HEK293 (cell line): ENCODE data around the gene TNNT3.

Experiments
- CTCF ChIA-PET: fragments of 350-600 bp; formaldehyde crosslinking; extraction: SDS; loops from one replicate; lab custom pipeline; 2021; ENCODE audit warnings: antibody characterized with exemption; lab: Yijun Ruan, JAX
- POLR2A ChIA-PET: fragments of 300-600 bp; formaldehyde crosslinking; extraction: SDS; loops from one replicate; lab custom pipeline; 2020; ENCODE audit warnings: antibody characterized with exemption, inconsistent platforms; lab: Yijun Ruan, JAX
- H3K27ac ChIP-seq: fragments of 200-500 bp; sonication (Bioruptor generic); 2 replicates; pipeline ENCODE4 v1.5.1; 2014; ENCODE audit warnings: low read depth, low read length, control low read depth, inconsistent platforms; ENCODE audit errors: extremely low read depth
- H3K36me3 ChIP-seq, 2 experiments: fragments of 200-500 bp in 1 of 2; sonication (Bioruptor generic) in 1 of 2; 1 replicate in 1 of 2; 2 replicates in 1 of 2; pipeline ENCODE4 v1.5.1; 2014 to 2017; ENCODE audit warnings: inconsistent platforms in 2 of 2, low read length in 2 of 2; ENCODE audit not compliant: control insufficient read depth in 2 of 2, insufficient read depth in 1 of 2
- H3K4me1 ChIP-seq: fragments of 200-500 bp; sonication (Bioruptor generic); 2 replicates; pipeline ENCODE4 v1.5.1; 2014; ENCODE audit warnings: mild to moderate bottlenecking, low read length, inconsistent platforms; ENCODE audit not compliant: control insufficient read depth, insufficient read depth
- H3K4me3 ChIP-seq: 2 replicates; pipeline ENCODE4 v1.5.1; 2011; ENCODE audit warnings: low read depth, mild to moderate bottlenecking, control low read depth, low read length, moderate library complexity
- H3K9me3 ChIP-seq: fragments of 200-500 bp; sonication (Bioruptor generic); 2 replicates; pipeline ENCODE4 v1.5.1; 2014; ENCODE audit warnings: low read depth, low read length, inconsistent platforms; ENCODE audit not compliant: control insufficient read depth, insufficient read depth
- KLF1 ChIP-seq: fragments of 450-650 bp; formaldehyde crosslinking; IDR thresholded peaks from 2 replicates; pipeline ENCODE4 v1.5.1; 2016; ENCODE audit warnings: missing biosample characterization, missing genetic modification characterization
- MZF1 ChIP-seq: fragments of 450-650 bp; formaldehyde crosslinking; IDR thresholded peaks from 2 replicates; pipeline ENCODE4 v1.5.1; 2017; ENCODE audit warnings: missing biosample characterization, missing genetic modification characterization, borderline replicate concordance
- OSR2 ChIP-seq: fragments of 450-650 bp; formaldehyde crosslinking; IDR thresholded peaks from 2 replicates; pipeline ENCODE4 v1.5.1; 2016; ENCODE audit warnings: missing biosample characterization, missing genetic modification characterization
- SCRT1 ChIP-seq: fragments of 450-650 bp; formaldehyde crosslinking; IDR thresholded peaks from 2 replicates; pipeline ENCODE4 v1.5.1; 2016; ENCODE audit warnings: missing biosample characterization, missing genetic modification characterization, borderline replicate concordance
- SP2 ChIP-seq: fragments of 450-650 bp; formaldehyde crosslinking; IDR thresholded peaks from 2 replicates; pipeline ENCODE4 v1.5.1; 2016; ENCODE audit warnings: missing biosample characterization, missing genetic modification characterization
- TRIM28 ChIP-seq: IDR thresholded peaks from 2 replicates; pipeline ENCODE4 v1.6.1; 2011; ENCODE audit warnings: low read length, control low read depth, borderline replicate concordance
- WT1 ChIP-seq: fragments of 450-650 bp; formaldehyde crosslinking; IDR thresholded peaks from 2 replicates; pipeline ENCODE4 v1.5.1; 2016; ENCODE audit warnings: missing biosample characterization, missing genetic modification characterization
- ZBTB48 ChIP-seq: fragments of 450-650 bp; formaldehyde crosslinking; IDR thresholded peaks from 2 replicates; pipeline ENCODE4 v1.5.1; 2016; ENCODE audit warnings: missing biosample characterization, missing genetic modification characterization
- ZFP3 ChIP-seq: fragments of 450-650 bp; formaldehyde crosslinking; IDR thresholded peaks from 2 replicates; pipeline ENCODE4 v1.5.1; 2016; ENCODE audit warnings: low read depth, missing biosample characterization, missing genetic modification characterization
- ZFP37 ChIP-seq: fragments of 450-650 bp; formaldehyde crosslinking; IDR thresholded peaks from 2 replicates; pipeline ENCODE4 v1.5.1; 2016; ENCODE audit warnings: missing biosample characterization, missing genetic modification characterization
- ZNF157 ChIP-seq: fragments of 450-650 bp; formaldehyde crosslinking; IDR thresholded peaks from 2 replicates; pipeline ENCODE4 v1.5.1; 2016; ENCODE audit warnings: missing biosample characterization, missing genetic modification characterization
- ZNF2 ChIP-seq: fragments of 450-650 bp; formaldehyde crosslinking; IDR thresholded peaks from 2 replicates; pipeline ENCODE4 v1.5.1; 2016; ENCODE audit warnings: missing biosample characterization, missing genetic modification characterization
- ZNF211 ChIP-seq: fragments of 450-650 bp; formaldehyde crosslinking; IDR thresholded peaks from 2 replicates; pipeline ENCODE4 v1.5.1; 2016; ENCODE audit warnings: low read depth, missing biosample characterization, missing genetic modification characterization
- ZNF223 ChIP-seq: fragments of 450-650 bp; formaldehyde crosslinking; IDR thresholded peaks from 2 replicates; pipeline ENCODE4 v1.5.1; 2016; ENCODE audit warnings: missing biosample characterization, missing genetic modification characterization
- ZNF292 ChIP-seq: fragments of 450-650 bp; formaldehyde crosslinking; IDR thresholded peaks from 2 replicates; pipeline ENCODE4 v1.5.1; 2016; ENCODE audit warnings: low read depth, missing biosample characterization, missing genetic modification characterization, borderline replicate concordance
- ZNF341 ChIP-seq: fragments of 450-650 bp; formaldehyde crosslinking; IDR thresholded peaks from 2 replicates; pipeline ENCODE4; 2016; ENCODE audit warnings: low read depth, missing biosample characterization, missing genetic modification characterization
- ZNF366 ChIP-seq: fragments of 450-650 bp; formaldehyde crosslinking; conservative IDR thresholded peaks from 2 replicates; pipeline ENCODE4 v1.5.1; 2016; ENCODE audit warnings: missing biosample characterization, missing genetic modification characterization
- ZNF37A ChIP-seq: fragments of 450-650 bp; IDR thresholded peaks from 2 replicates; pipeline ENCODE4 v1.5.1; 2018; ENCODE audit warnings: missing biosample characterization, missing genetic modification characterization
- ZNF600 ChIP-seq: fragments of 450-650 bp; formaldehyde crosslinking; IDR thresholded peaks from 2 replicates; pipeline ENCODE4 v1.5.1; 2016; ENCODE audit warnings: missing biosample characterization, missing genetic modification characterization
- ZNF626 ChIP-seq: fragments of 450-650 bp; sonication (Bioruptor Pico); formaldehyde crosslinking; IDR thresholded peaks from 2 replicates; pipeline ENCODE4 v1.5.1; 2018; ENCODE audit warnings: missing biosample characterization, missing genetic modification characterization, inconsistent platforms
- ZNF664 ChIP-seq: fragments of 450-650 bp; formaldehyde crosslinking; IDR thresholded peaks from 2 replicates; pipeline ENCODE4 v1.5.1; 2016; ENCODE audit warnings: missing biosample characterization, missing genetic modification characterization
- ZNF677 ChIP-seq: fragments of 450-650 bp; IDR thresholded peaks from 2 replicates; pipeline ENCODE4 v1.5.0; 2018; ENCODE audit warnings: missing biosample characterization, mild to moderate bottlenecking, missing genetic modification characterization, moderate library complexity
- ZXDB ChIP-seq: fragments of 450-650 bp; formaldehyde crosslinking; IDR thresholded peaks from 2 replicates; pipeline ENCODE4 v1.5.1; 2016; ENCODE audit warnings: missing biosample characterization, missing genetic modification characterization
- TF ChIP-seq, protein P1 (sequence below): fragments of 450-650 bp; formaldehyde crosslinking; IDR thresholded peaks from 2 replicates; pipeline ENCODE4 v1.5.1; 2017; ENCODE audit warnings: missing biosample characterization, missing genetic modification characterization
- TF ChIP-seq, protein P2 (sequence below): sonication (generic); formaldehyde crosslinking; IDR thresholded peaks from 2 replicates; pipeline ENCODE4 v1.8.1; 2022; ENCODE audit warnings: mild to moderate bottlenecking, moderate library complexity, missing genetic modification reagents
- TF ChIP-seq, protein P3 (sequence below): fragments of 450-650 bp; formaldehyde crosslinking; IDR thresholded peaks from 2 replicates; pipeline ENCODE4 v1.5.1; 2017; ENCODE audit warnings: missing biosample characterization, missing genetic modification characterization
- TF ChIP-seq, protein P4 (sequence below): fragments of 450-650 bp; formaldehyde crosslinking; optimal IDR thresholded peaks from 2 replicates; pipeline ENCODE3; 2016; ENCODE audit warnings: missing biosample characterization, mild to moderate bottlenecking, missing genetic modification characterization
- TF ChIP-seq, protein P5 (sequence below): fragments of 450-650 bp; formaldehyde crosslinking; IDR thresholded peaks from 2 replicates; pipeline ENCODE4 v1.5.0; 2017; ENCODE audit warnings: missing biosample characterization, missing genetic modification characterization, borderline replicate concordance

The TNNT3 gene

DNA sequence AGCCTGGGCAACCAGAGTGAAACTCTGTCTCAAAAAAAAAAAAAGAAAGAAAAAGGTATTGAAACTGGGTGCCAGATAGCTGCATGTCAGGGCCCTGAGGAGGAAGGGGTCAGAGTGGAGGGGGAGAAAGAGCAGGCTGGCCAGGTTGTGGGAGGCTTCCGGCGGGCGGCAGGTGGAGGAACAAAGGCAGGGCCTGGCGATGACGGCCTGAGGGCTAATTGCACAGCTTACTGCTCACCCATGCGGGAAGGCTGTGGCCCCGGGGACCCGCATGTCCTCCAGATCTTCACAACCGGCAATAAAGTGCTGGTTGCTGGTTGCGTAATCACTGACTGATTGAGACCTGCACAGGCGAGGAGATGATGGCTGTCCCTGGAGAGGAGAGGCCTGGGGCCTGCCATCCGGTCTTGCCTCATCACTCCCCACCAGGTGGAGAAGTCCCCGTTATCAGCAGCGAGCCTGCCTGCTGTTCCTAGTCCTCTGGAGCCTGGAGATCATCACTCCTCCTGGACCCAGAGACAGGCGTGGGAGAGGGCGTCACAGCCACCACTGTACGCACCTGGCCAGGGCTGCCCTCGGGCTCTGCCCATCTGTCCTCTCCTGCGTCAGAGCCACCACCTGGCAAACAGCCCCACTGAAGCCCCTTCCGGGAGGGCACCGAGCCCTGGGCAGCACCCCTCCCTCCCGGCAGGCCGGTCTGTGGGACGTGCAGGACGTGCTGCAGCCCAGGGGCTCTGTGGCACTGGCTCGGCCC lies 59.4 kb downstream of the TNNT3 start:
- no peak overlapping the region for H3K4me3 ChIP-seq
- H3K27ac ChIP-seq = no peak overlapping the region
- no peaks in the 10 kb centered on the region for H3K9me3 ChIP-seq
- TF ChIP-seq SCRT1 (tag by site-specific recombination) (no peak), KLF1 (no peak), WT1 (tag by site-specific recombination) (no peak), ZFP37 (no peak), ZNF37A (no peak), ZFP3 (tag by site-specific recombination) (no peak)
- TF ChIP-seq, protein P1, sequence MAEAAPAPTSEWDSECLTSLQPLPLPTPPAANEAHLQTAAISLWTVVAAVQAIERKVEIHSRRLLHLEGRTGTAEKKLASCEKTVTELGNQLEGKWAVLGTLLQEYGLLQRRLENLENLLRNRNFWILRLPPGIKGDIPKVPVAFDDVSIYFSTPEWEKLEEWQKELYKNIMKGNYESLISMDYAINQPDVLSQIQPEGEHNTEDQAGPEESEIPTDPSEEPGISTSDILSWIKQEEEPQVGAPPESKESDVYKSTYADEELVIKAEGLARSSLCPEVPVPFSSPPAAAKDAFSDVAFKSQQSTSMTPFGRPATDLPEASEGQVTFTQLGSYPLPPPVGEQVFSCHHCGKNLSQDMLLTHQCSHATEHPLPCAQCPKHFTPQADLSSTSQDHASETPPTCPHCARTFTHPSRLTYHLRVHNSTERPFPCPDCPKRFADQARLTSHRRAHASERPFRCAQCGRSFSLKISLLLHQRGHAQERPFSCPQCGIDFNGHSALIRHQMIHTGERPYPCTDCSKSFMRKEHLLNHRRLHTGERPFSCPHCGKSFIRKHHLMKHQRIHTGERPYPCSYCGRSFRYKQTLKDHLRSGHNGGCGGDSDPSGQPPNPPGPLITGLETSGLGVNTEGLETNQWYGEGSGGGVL = no peak
- TF ChIP-seq, protein P2, sequence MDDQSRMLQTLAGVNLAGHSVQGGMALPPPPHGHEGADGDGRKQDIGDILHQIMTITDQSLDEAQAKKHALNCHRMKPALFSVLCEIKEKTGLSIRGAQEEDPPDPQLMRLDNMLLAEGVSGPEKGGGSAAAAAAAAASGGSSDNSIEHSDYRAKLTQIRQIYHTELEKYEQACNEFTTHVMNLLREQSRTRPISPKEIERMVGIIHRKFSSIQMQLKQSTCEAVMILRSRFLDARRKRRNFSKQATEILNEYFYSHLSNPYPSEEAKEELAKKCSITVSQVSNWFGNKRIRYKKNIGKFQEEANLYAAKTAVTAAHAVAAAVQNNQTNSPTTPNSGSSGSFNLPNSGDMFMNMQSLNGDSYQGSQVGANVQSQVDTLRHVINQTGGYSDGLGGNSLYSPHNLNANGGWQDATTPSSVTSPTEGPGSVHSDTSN (CRISPR knock-in tag) = no peak
- TF ChIP-seq, protein P3, sequence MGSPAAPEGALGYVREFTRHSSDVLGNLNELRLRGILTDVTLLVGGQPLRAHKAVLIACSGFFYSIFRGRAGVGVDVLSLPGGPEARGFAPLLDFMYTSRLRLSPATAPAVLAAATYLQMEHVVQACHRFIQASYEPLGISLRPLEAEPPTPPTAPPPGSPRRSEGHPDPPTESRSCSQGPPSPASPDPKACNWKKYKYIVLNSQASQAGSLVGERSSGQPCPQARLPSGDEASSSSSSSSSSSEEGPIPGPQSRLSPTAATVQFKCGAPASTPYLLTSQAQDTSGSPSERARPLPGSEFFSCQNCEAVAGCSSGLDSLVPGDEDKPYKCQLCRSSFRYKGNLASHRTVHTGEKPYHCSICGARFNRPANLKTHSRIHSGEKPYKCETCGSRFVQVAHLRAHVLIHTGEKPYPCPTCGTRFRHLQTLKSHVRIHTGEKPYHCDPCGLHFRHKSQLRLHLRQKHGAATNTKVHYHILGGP (tag by site-specific recombination) = no peak
- POLR2A ChIA-PET = interaction anchor here (0.6 kb wide), 1 partner anchor 398 kb away, joined by 3 read pairs; no protein-coding TSS in a partner anchor
- CTCF ChIA-PET = interaction anchor here (0.6 to 1.1 kb wide), 5 partner anchors 23 to 163 kb away, joined by 3 to 4 read pairs (median 3); no protein-coding TSS in a partner anchor
- H3K36me3 ChIP-seq = no peaks in the 10 kb centered on the region
- no peaks in the 10 kb centered on the region for H3K4me1 ChIP-seq

DNA sequence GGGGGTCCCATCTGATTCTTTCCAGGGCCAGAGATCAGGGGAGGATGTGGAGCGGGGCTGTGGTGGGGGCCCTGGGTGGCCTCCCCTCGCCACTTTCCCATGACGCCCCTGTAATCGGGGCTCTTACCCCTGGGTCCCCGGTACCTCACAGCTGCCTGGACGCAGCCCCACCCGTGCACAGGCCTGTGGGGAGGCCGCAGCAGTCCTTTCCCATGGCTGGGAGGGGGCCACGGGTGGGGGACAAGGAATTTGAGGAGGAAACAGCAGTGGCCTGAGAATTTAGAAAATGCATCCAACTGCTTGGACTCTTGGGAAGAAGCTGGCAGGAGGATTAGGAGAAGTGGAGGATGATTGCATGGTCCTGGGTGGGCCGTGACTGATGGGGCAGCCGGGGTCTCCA lies 60.1 kb downstream of the TNNT3 start:
- no peaks in the 10 kb centered on the region for H3K4me1 ChIP-seq
- no peaks in the 10 kb centered on the region for H3K9me3 ChIP-seq
- TF ChIP-seq ZNF677 (tag by site-specific recombination) = no peak
- no peak for TF ChIP-seq ZNF600 (tag by site-specific recombination)
- TF ChIP-seq MZF1 (tag by site-specific recombination) = no peak
- no peak for TF ChIP-seq ZNF664 (tag by site-specific recombination)
- TF ChIP-seq ZXDB (tag by site-specific recombination) = no peak
- TF ChIP-seq ZNF211 (tag by site-specific recombination) = no peak
- no peak for TF ChIP-seq ZNF223 (tag by site-specific recombination)
- TF ChIP-seq, protein P4, sequence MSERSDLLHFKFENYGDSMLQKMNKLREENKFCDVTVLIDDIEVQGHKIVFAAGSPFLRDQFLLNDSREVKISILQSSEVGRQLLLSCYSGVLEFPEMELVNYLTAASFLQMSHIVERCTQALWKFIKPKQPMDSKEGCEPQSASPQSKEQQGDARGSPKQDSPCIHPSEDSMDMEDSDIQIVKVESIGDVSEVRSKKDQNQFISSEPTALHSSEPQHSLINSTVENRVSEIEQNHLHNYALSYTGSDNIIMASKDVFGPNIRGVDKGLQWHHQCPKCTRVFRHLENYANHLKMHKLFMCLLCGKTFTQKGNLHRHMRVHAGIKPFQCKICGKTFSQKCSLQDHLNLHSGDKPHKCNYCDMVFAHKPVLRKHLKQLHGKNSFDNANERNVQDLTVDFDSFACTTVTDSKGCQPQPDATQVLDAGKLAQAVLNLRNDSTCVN (tag by site-specific recombination) = no peak
- no peak for TF ChIP-seq ZNF157 (tag by site-specific recombination)
- TF ChIP-seq ZBTB48 (tag by site-specific recombination) = no peak
- TF ChIP-seq ZNF2 = no peak
- TF ChIP-seq ZFP37 = no peak
- TF ChIP-seq TRIM28 = no peak
- no peak for TF ChIP-seq OSR2 (tag by site-specific recombination)
- TF ChIP-seq ZNF626 (tag by site-specific recombination) = no peak
- no peak for TF ChIP-seq ZNF341 (tag by site-specific recombination)
- no peak for TF ChIP-seq ZNF366 (tag by site-specific recombination)
- TF ChIP-seq, protein P5, sequence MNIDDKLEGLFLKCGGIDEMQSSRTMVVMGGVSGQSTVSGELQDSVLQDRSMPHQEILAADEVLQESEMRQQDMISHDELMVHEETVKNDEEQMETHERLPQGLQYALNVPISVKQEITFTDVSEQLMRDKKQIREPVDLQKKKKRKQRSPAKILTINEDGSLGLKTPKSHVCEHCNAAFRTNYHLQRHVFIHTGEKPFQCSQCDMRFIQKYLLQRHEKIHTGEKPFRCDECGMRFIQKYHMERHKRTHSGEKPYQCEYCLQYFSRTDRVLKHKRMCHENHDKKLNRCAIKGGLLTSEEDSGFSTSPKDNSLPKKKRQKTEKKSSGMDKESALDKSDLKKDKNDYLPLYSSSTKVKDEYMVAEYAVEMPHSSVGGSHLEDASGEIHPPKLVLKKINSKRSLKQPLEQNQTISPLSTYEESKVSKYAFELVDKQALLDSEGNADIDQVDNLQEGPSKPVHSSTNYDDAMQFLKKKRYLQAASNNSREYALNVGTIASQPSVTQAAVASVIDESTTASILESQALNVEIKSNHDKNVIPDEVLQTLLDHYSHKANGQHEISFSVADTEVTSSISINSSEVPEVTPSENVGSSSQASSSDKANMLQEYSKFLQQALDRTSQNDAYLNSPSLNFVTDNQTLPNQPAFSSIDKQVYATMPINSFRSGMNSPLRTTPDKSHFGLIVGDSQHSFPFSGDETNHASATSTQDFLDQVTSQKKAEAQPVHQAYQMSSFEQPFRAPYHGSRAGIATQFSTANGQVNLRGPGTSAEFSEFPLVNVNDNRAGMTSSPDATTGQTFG = no peak
- no peak for TF ChIP-seq ZNF292 (tag by site-specific recombination)
- TF ChIP-seq SP2 (tag by site-specific recombination) = no peak
- H3K27ac ChIP-seq = no peak overlapping the region
- CTCF ChIA-PET = interaction anchor here (1.1 kb wide), 1 partner anchor 103 kb away, joined by 3 read pairs; no protein-coding TSS in a partner anchor
- H3K4me3 ChIP-seq = no peak overlapping the region
- H3K36me3 ChIP-seq = no peaks in the 10 kb centered on the region
- POLR2A ChIA-PET = interaction anchor here (0.8 kb wide), 1 partner anchor 12 kb away, joined by 3 read pairs; no protein-coding TSS in a partner anchor
